Progenitor cell of endocrine pancreas (in vitro differentiated cells): ENCODE measurements around the gene DNMT3A. TPM values are rescaled to one million over a fixed set of nuclear protein-coding genes. Genes with fewer than 3 reads are reported as not detected.

Experiments used
- DNase-seq: peaks from one replicate; pipeline ENCODE4 v3.0.0; 2021; ENCODE audit warnings: low spot score; ENCODE audit not compliant: unreplicated experiment
- H3K27ac Mint-ChIP-seq: 2 replicates; pipeline ENCODE4 v1.8.0; 2021; ENCODE audit warnings: mild to moderate bottlenecking, moderate library complexity, mixed read lengths
- H3K27me3 Mint-ChIP-seq: 2 replicates; pipeline ENCODE4 v1.8.0; 2021; ENCODE audit warnings: mixed read lengths
- H3K36me3 Mint-ChIP-seq: 2 replicates; pipeline ENCODE4 v1.8.0; 2022; ENCODE audit warnings: mixed read lengths; ENCODE audit not compliant: insufficient read depth
- H3K4me1 Mint-ChIP-seq: 2 replicates; pipeline ENCODE4 v1.8.0; 2021; ENCODE audit warnings: low read depth, mixed read lengths
- H3K4me3 Mint-ChIP-seq: 2 replicates; pipeline ENCODE4 v1.8.0; 2021; ENCODE audit warnings: low read depth, mild to moderate bottlenecking, moderate library complexity, mixed read lengths
- H3K9me3 Mint-ChIP-seq: 2 replicates; pipeline ENCODE4 v1.8.0; 2021; ENCODE audit warnings: low read depth, mixed read lengths
- CTCF ChIP-seq: fragments of 200-600 bp; sonication (generic); IDR thresholded peaks from one replicate; pipeline ENCODE4 v1.5.0; 2021; ENCODE audit warnings: antibody characterized with exemption, mild to moderate bottlenecking; ENCODE audit not compliant: unreplicated experiment
- total RNA-seq: library from RNA; stranded (reverse); gene quantifications from 2 replicates; pipeline ENCODE4 v1.2.1, GENCODE V29; 2021

The DNMT3A gene
- total RNA-seq, 1 donor from 2014 or later = 168 TPM

GRCh38 chr2:25249785-25250184 is 91.9 kb downstream of the DNMT3A start:
- DNase-seq = no peak
- H3K36me3 Mint-ChIP-seq = peaks cover 16% of the 10 kb centered on the region
- peaks cover 30% of the 10 kb centered on the region for H3K4me1 Mint-ChIP-seq
- H3K27ac Mint-ChIP-seq = peak overlapping the region; percentile 71
- H3K4me3 Mint-ChIP-seq = peak overlapping the region; percentile 86
- no peaks in the 10 kb centered on the region for H3K27me3 Mint-ChIP-seq
- H3K9me3 Mint-ChIP-seq = no peaks in the 10 kb centered on the region
- no peak for TF ChIP-seq CTCF

GRCh38 chr2:25247792-25248512 is 93.8 kb downstream of the DNMT3A start:
- H3K4me1 Mint-ChIP-seq = peaks cover 24% of the 10 kb centered on the region
- no peaks in the 10 kb centered on the region for H3K27me3 Mint-ChIP-seq
- TF ChIP-seq CTCF = no peak
- no peak for DNase-seq
- H3K9me3 Mint-ChIP-seq = no peaks in the 10 kb centered on the region
- peaks cover 17% of the 10 kb centered on the region for H3K36me3 Mint-ChIP-seq
- no peak overlapping the region for H3K27ac Mint-ChIP-seq
- peak overlapping the region; percentile 7 for H3K4me3 Mint-ChIP-seq

- H3K4me1 Mint-ChIP-seq = peaks cover 21% of the 10 kb centered on the region
- H3K36me3 Mint-ChIP-seq = peaks cover 25% of the 10 kb centered on the region
- no peak overlapping the region for H3K27ac Mint-ChIP-seq
- no peak for TF ChIP-seq CTCF
- no peak for DNase-seq
- no peaks in the 10 kb centered on the region for H3K9me3 Mint-ChIP-seq
- no peak overlapping the region for H3K4me3 Mint-ChIP-seq
- H3K27me3 Mint-ChIP-seq = no peaks in the 10 kb centered on the region
These were observed 95.0 kb downstream of the DNMT3A start for GRCh38 chr2:25246558-25247290.

- Mint-ChIP-seq H3K4me3 (no peak overlapping the region), H3K27me3 (no peaks in the 10 kb centered on the region), H3K36me3 (peaks cover 28% of the 10 kb centered on the region), H3K9me3 (no peaks in the 10 kb centered on the region), H3K27ac (no peak overlapping the region), H3K4me1 (peaks cover 21% of the 10 kb centered on the region)
- no peak for DNase-seq
- no peak for TF ChIP-seq CTCF
These were observed 95.7 kb downstream of the DNMT3A start for GRCh38 chr2:25246001-25246400.

GRCh38 chr2:25245141-25245540 is 96.6 kb downstream of the DNMT3A start:
- Mint-ChIP-seq H3K36me3 (peaks cover 30% of the 10 kb centered on the region), H3K27ac (no peak overlapping the region), H3K4me1 (peaks cover 13% of the 10 kb centered on the region), H3K27me3 (no peaks in the 10 kb centered on the region), H3K9me3 (no peaks in the 10 kb centered on the region), H3K4me3 (no peak overlapping the region)
- DNase-seq = no peak
- no peak for TF ChIP-seq CTCF
